Middle frontal gyrus (tissue), 1 donor: ENCODE results near the gene CDC7.
"Not testable (repeated sequence)": the region's sequence is repeated elsewhere in the genome, so short reads cannot be mapped to it uniquely, and the experiment has no call there.

ENCODE experiments used
- DNase-seq: peaks from one replicate; pipeline ENCODE4 v3.0.0-alpha.2; 2015; ENCODE audit warnings: low spot score; ENCODE audit errors: extremely low spot score

The CDC7 gene

GRCh38 chr1:91500756-91501522, at the start of gene CDC7:
TSS of gene CDC7 (plus strand) at chr1:91500851. CDS start at chr1:91501717, 866 bp downstream.
- DNase-seq: peak; percentile 79

GRCh38 chr1:91454136-91454535, 46.5 kb upstream of the CDC7 start:
- no peak for DNase-seq

DNA sequence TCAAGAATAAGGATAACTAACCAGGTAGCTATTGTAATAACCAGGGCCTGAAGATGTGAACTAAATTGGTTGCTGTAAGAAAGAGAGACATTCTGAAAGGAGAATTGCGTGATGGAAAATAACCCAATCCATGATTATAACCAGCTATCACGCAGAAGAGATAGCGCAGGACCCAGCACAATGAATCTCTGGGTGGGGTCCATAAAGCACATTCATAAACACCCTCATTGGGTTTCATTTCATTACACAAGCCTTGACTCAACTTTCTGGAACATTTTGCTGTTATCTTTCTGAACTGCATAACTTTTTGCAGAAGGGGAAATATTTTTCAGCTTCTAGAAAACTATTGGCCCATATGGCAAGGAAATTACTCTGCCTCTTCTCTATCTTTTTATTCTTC, 45.3 kb upstream of the CDC7 start:
- no peak for DNase-seq

GRCh38 chr1:91455896-91456295, 44.8 kb upstream of the CDC7 start:
- DNase-seq: no peak

GRCh38 chr1:91465350-91465749, 35.3 kb upstream of the CDC7 start:
- DNase-seq: not testable (repeated sequence)

DNA sequence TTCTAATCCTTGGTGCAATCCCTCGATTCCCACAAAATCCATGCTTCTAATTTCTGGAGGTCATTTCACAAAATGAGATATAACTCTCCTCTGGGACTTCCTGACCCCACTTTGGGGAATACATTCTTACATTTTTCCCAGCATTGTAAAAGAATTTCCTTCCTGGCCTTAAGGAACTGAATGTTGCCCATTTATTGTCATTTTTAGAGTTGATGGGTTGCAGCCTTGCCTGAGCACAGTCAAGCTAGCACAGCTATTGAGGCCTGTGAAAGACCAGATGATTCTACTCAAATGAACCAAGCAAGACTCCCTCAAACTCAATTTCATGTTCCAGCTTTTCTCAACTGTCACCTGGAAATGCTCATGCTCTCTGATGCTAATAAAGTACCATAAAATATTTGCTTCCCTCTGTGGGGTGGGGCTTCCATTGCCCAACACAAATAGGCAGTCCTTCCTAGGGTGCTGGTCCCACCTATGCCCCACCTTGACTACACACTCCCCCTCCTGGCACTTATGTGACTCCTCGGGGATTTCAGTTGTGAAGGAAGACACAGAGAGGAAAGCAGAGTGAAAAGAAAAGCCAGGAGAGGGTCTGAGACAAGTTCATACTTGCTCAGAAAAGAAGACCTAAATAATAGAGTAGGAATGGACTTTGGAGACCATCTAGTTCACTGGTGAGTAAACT, 24.0 kb upstream of the CDC7 start:
- no peak for DNase-seq

DNA sequence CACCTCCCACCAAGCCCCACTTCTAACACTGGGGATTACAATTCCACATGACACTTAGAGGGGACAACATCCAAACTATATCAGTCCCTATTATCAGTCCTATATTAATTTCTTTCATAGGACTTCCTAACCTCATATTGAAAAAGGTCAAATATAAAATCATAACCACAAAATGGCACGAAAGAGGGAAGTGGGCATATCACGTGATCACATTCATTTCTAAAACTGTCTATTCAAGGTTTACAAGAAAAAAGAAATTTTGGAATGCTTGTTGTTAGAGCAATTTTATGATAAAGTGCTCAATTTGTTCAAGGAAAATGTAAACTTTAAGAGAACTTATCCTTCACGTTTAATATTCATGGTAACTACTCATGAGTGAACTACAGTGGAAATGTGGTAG, 13.2 kb upstream of the CDC7 start:
- no peak for DNase-seq

DNA sequence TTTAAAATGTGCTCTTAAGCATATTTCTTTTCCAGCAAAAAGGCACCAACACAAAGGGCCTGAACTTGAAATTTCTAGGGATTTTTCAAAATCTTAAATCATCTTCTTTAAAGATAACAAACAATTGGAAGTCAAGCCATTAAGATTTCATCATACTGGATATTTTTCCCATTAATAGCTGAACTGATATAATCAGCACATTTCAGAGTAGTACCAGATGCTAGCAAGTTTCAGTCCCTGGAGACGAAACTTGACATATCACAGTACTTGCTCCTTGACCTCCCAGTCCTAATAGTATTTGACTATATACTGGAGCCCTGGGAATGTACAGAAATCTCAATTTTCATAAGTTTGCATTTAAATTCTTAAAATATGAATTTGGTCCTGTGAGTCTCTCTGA, 10.2 kb upstream of the CDC7 start:
- DNase-seq: no peak

GRCh38 chr1:91498035-91498434, 2.6 kb upstream of the CDC7 start:
- DNase-seq: no peak

GRCh38 chr1:91498498-91499245, 2.0 kb upstream of the CDC7 start:
- no peak for DNase-seq

DNA sequence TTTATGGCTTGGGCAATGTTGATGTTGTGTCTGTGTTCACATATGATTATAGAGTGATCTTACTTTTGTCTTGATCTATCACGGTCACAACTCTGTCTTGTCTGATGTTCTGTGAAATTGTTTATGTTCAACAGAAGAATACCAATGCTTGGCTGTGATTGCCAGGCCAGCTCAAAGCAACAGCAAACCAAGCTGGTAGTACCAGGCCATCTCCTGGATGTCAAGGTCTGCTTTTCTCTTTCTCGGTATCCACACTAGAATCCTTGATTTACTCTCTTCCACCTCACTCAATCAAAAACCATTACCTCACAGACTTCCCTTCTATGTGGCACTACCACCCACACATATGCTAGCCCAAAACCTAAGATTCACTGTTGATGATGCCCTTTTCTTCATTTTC, 1.3 kb upstream of the CDC7 start:
- DNase-seq: no peak

- DNase-seq: no peak
Measured at GRCh38 chr1:91499904-91500755, 521 bp upstream of the CDC7 start.

DNA sequence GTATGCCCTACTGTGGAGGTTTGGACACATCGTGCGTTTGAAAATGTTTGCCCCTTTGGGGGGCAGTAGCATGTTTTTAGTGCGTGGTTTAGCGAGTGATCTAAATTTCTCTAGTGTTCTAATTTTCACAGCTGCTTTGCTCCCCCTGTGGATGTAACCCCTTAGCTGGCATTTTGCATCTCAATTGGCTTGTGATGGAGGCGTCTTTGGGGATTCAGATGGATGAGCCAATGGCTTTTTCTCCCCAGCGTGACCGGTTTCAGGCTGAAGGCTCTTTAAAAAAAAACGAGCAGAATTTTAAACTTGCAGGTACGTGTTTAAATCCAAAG, 836 bp downstream of the CDC7 start:
- DNase-seq: no peak

DNA sequence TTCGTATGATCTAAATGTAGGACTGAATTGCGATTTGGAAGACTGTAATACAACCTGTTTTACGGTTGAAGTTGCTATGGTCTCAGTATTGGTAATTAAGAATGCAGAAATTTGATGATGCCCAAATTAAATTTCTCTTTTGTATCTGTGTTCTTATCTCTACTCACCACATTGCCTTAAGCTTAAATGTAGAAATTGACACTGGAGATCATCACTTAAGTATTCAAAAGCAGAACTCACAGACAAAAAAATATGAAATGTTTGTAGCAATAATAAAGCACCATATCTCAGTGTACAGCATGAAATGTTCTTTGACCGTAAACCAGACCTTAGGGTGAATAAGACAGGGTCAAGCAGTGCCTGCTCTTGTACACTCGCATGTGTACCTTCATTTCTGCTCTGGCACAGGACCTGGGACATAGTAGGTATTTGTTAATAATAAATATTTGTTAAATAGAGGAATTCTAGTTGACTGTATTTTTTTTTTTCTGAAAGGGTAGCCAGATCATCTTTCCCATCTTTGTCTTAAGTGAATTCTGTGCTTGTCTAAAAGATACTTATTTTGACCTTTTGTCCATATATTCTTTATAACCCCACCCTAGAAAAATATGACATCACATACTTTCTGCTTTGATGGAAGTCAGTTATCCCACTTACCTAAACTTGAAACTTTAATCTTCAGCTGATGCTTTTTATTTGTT, 1.5 kb downstream of the CDC7 start:
- no peak for DNase-seq

DNA sequence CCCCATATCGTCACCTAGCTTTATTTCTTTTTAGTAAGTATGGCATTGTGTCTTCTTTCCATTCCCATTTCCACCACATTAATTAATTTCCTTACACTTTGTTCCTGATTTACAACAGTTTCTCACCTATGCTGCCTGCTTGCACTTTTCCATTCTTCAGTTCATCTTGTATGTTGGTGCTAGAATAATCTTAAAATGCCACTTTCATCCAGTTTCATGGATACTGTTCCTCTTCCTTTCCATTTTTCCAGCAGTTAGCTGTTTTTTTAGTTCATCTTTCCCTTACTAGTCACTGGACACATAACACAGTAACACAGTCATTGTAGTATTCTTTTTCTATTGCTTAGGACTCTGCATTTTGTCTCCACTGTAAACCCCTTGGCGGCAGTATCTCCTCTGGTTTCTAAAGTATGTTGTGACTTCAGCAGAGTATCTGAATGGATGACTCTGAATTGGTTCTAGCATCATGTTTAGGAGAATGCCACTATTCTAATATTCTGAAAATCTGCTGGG, 2.1 kb downstream of the CDC7 start:
- no peak for DNase-seq

GRCh38 chr1:91503332-91503900, 2.8 kb downstream of the CDC7 start:
- DNase-seq: no peak

DNA sequence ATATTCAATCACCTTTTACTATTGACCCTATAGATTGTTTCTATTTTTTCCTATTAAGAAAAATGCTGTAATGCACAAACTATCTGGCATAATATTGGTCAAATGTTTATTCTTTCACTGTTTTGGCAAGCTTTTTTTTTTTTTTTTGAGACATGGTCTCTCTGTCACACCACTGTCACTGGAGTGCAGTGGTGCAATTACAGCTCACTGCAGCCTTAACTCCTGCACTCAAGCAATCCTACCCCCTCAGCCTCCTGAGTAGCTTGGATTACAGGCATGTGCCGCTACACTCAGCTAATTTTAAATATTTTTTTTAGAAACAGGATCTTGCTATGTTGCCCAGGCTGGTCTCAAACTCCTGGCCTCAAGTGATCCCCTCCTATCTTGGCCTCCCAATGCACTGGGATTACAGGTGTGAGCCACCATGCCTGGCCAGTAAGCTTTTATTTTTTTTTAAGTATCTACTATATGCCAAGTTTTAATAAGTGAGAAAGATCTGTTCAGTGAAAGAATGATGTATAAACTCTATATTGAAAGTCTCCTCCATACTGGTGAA, 3.4 kb downstream of the CDC7 start:
- DNase-seq: no peak

DNA sequence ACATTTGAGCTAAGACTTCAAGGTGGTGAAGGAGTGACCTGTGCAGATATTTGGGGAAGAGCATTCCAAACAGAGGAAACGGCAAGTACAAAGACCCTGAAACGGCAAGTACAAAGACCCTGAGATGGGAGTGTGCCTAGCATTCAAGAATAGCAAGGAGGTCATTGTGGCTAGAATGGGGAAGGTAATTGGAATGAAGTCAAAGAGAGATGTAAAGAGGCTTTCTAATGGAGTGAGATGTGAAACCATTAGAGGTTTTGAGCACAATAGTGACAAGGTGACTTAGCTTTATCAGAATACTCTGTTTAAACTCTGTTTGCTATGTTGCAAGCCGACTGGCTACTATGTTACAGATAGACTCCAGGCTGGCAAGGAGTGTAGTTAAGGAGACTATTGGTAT, 4.4 kb downstream of the CDC7 start:
- DNase-seq: no peak

DNA sequence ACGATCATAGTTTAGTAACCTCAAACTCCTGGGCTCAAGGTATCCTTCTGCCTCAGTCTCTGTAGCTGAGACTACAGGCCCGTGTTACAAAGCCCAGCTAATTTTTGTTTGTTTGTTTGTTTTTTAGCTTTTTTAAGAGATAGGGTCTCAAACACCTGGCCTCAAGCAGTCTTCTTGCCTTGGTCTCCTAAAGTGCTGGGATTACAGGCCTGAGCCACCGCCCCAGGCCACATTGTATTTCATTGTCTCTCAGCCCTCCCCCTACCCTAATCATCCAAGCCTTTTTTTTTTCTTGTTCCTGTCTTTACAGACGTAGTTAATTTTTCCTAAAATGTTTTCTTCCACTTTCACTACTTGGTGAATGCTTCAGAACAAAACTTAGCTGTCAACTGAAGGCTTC, 5.4 kb downstream of the CDC7 start:
- DNase-seq: no peak

DNA sequence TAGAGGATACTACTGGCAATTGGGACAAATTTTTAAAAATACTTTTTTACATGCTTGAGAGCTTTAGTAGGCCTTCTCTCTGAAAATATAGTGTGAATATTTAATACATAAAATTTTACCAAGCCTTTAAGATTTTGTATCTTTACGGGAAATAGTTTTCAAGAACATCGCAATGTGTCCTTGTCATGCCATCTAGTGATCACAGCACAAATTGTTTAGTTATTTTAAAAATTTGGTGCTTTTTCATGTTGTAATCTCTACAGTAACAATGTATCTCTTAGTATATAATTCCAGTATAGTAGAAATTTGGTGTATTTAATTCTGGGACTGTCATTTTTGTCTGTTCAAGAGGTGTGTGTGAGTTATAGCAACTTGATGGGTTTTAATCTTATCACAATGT, 6.7 kb downstream of the CDC7 start:
- no peak for DNase-seq
